GM19452 (cell line): ENCODE results near the gene M6PR.
"Not testable (repeated sequence)": the region's sequence is repeated elsewhere in the genome, so short reads cannot be mapped to it uniquely, and the experiment has no call there.

Experiments
- ATAC-seq: cut with Tn5 transposase; IDR thresholded peaks from one replicate; pipeline ENCODE4 v1.9.1; 2021; ENCODE audit not compliant: unreplicated experiment

Gene M6PR

GRCh38 chr12:8951744-8952143, 2.3 kb upstream of the M6PR start:
- no peak for ATAC-seq

GRCh38 chr12:8950702-8951478, 1.4 kb upstream of the M6PR start:
- no peak for ATAC-seq

- peak; percentile 14 for ATAC-seq
Observed at GRCh38 chr12:8950221-8950527, 729 bp upstream of the M6PR start.

- no peak for ATAC-seq
Observed at GRCh38 chr12:8948701-8949341, 624 bp downstream of the M6PR start.

- no peak for ATAC-seq
Observed at GRCh38 chr12:8947737-8948136, 1.7 kb downstream of the M6PR start.

GRCh38 chr12:8946733-8947132, 2.7 kb downstream of the M6PR start:
- ATAC-seq: no peak

- ATAC-seq: no peak
Observed at GRCh38 chr12:8943565-8944186, 5.8 kb downstream of the M6PR start.

- no peak for ATAC-seq
Observed at GRCh38 chr12:8941691-8942478, 7.6 kb downstream of the M6PR start.

GRCh38 chr12:8937842-8938442, 11.5 kb downstream of the M6PR start:
- not testable (repeated sequence) for ATAC-seq

GRCh38 chr12:8936735-8937134, 12.7 kb downstream of the M6PR start:
- ATAC-seq: no peak

GRCh38 chr12:8934080-8934479, 15.4 kb downstream of the M6PR start:
- not testable (repeated sequence) for ATAC-seq

- not testable (repeated sequence) for ATAC-seq
Observed at GRCh38 chr12:8932464-8932863, 17.0 kb downstream of the M6PR start.

GRCh38 chr12:8930655-8931323, 18.7 kb downstream of the M6PR start:
- not testable (repeated sequence) for ATAC-seq

- ATAC-seq: no peak
Observed at GRCh38 chr12:8922544-8922943, 26.9 kb downstream of the M6PR start.

GRCh38 chr12:8919643-8920042, 29.8 kb downstream of the M6PR start:
- not testable (repeated sequence) for ATAC-seq

GRCh38 chr12:8917751-8918150, 31.7 kb downstream of the M6PR start:
- ATAC-seq: no peak

GRCh38 chr12:8917031-8917430, 32.4 kb downstream of the M6PR start:
- ATAC-seq: no peak

- ATAC-seq: no peak
Observed at GRCh38 chr12:8916154-8916553, 33.3 kb downstream of the M6PR start.

- ATAC-seq: no peak
Observed at GRCh38 chr12:8914716-8915526, 34.5 kb downstream of the M6PR start.
